ENCODE results near the gene AKAP8L.

The AKAP8L gene

DNA sequence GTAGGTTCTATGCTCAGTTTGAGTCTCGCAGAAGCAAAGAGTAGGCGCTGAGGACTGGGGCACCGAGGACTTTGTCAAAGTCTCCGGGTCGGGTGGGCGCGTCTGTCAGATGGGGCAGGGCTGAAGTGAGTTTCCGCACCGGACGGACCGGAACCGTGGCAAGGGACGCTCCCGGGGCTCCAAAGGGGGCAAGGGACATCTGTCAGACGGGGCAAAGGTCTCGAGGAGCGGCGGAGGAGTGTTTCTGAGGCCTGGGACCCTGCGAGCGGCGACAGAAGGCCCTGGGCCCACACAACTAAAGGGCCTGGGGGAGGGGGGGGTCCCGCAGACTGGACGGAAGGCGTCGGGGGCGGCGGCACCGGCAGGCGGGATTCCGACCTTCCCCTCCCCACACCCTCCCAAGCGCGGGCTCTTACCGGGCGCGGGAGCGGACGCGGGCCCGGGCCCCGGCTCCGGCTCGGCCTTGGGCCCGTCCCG is 13.3 kb upstream of the AKAP8L start:
- Histone ChIP-seq H3K36me3 (ENCODE audit: control insufficient read depth in 2 of 2, insufficient read depth in 2 of 2, low read length in 2 of 2) (peaks cover 0 to 8% of the 10 kb centered on the region in 2 donors), H3K9me3 (ENCODE audit: control insufficient read depth in 2 of 2, low read length in 2 of 2) (no peaks in the 10 kb centered on the region), H3K27ac (ENCODE audit: low read length) (peak overlapping the region; percentile 11), H3K4me1 (ENCODE audit: control insufficient read depth, insufficient read depth, low read length) (peaks cover 38% of the 10 kb centered on the region), H3K9ac (ENCODE audit: low read length in 2 of 2) (peak overlapping the region; percentile 64 to 82), H3K4me3 (ENCODE audit: low read length in 2 of 2) (peak overlapping the region; percentile 87 to 88), H3K27me3 (ENCODE audit: control insufficient read depth in 1 of 2, insufficient read depth in 2 of 2, low read length in 2 of 2) (no peaks in the 10 kb centered on the region)

DNA sequence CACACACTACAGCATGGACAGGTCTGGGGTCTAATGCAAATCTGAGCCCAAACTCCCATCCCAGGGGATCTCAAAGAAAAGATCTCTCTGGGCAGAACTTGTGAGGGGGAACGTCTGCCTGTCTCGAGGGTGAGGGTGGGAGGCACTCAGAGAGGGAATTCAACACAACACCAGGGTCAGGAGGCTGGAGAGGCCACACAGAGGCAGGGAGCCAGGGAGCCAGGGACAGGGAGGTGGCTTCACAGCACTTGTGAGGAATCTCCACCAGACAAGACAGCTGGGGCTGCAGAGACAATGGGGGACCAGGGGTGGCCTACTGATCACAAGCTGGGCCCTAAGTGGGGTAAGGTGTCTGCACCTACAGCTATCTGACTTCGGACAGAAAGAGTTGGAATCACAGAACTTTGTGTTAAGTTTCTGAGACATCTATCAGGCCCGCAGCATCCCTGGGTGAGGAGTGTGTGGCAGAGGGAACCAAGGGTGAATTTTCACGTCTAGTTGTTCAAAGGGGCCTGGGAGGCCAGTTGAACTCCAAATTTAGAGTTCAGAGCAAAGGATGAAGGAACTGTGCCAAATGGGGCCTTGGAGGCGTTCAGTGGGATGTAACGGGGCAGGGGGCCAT is 12.7 kb upstream of the AKAP8L start:
- H3K27me3 ChIP-seq (ENCODE audit: control insufficient read depth in 1 of 2, insufficient read depth in 2 of 2, low read length in 2 of 2) = no peaks in the 10 kb centered on the region
- H3K27ac ChIP-seq (ENCODE audit: low read length) = peak overlapping the region; percentile 11
- H3K36me3 ChIP-seq (ENCODE audit: control insufficient read depth in 2 of 2, insufficient read depth in 2 of 2, low read length in 2 of 2) = peaks cover 4 to 14% of the 10 kb centered on the region in 2 donors

DNA sequence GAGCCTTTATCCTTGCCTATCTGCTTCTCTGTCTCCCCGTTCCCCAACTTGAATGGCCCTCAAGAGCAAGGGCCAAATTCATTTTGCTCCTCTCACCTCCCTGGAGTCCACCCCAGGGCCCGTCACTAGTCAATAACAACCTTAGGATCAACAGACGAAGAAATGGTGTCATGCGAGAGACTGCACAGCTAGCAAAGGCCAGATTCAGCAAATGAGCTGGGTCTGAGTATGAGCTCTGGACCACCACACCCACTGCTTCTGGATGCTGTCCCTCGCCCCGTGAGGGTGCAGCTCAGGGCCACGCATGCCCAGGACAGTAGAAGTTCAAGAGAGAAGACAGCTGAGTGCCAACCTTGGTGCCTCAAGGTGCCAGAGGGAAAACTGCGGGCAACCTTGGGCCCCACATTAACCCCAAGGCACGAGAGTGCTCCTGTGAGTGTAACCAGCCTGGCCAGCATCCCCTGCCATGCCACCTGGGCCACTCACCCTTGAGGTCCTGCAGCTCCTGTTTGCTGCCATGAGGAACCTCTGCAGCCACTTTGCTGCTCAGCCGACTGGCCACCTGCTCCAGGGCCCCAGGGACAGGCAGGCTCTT is 11.8 kb upstream of the AKAP8L start:
- Histone ChIP-seq H3K4me3 (ENCODE audit: low read length in 2 of 2) (peak overlapping the region in 1 of 2 donors; percentile 88), H3K4me1 (ENCODE audit: control insufficient read depth, insufficient read depth, low read length) (peaks cover 32% of the 10 kb centered on the region), H3K27me3 (ENCODE audit: control insufficient read depth in 1 of 2, insufficient read depth in 2 of 2, low read length in 2 of 2) (no peaks in the 10 kb centered on the region), H3K27ac (ENCODE audit: low read length) (no peak overlapping the region), H3K9me3 (ENCODE audit: control insufficient read depth in 2 of 2, low read length in 2 of 2) (no peaks in the 10 kb centered on the region), H3K36me3 (ENCODE audit: control insufficient read depth in 2 of 2, insufficient read depth in 2 of 2, low read length in 2 of 2) (peaks cover 11 to 21% of the 10 kb centered on the region in 2 donors), H3K9ac (ENCODE audit: low read length in 2 of 2) (no peak overlapping the region)

More for the DNA sequence above, 12.7 kb upstream of the AKAP8L start:
- peaks cover 33% of the 10 kb centered on the region for H3K4me1 ChIP-seq (ENCODE audit: control insufficient read depth, insufficient read depth, low read length)
- H3K9me3 ChIP-seq (ENCODE audit: control insufficient read depth in 2 of 2, low read length in 2 of 2) = no peaks in the 10 kb centered on the region
- H3K4me3 ChIP-seq (ENCODE audit: low read length in 2 of 2) = peak overlapping the region; percentile 87 to 88
- H3K9ac ChIP-seq (ENCODE audit: low read length in 2 of 2) = peak overlapping the region; percentile 64 to 82

DNA sequence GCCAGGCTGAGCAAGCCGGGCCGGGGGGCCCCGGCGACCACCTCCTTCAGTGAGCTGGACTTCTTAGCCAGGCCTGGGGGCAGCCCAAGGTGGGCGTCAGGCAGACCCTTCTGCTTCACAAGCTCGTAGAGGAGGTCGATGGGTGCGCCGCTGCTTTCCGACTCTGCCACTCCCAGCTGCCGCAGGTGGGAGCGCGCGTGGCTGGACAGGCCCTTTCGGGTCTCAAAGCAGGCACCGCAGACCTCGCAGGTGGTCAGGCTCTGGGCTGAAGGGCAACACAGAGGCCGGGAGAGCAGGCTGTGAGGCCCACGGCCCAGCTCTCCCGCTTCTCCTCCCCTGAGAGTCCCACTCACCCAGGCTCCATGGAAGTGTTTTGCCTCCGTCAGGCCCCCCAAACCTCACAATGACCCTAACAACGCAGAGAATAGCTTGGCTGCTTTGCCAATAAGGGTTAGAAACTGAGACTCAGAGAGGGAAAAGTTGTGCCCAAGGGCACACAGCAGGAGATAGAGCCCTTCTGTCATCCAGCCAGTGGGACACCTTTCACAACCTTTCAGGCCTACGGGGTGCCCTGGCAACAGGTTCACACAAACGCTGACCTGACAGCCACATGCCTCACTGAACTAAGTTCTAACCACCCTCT is 11.2 kb upstream of the AKAP8L start:
- Histone ChIP-seq H3K27ac (ENCODE audit: low read length) (no peak overlapping the region), H3K9ac (ENCODE audit: low read length in 2 of 2) (no peak overlapping the region), H3K4me3 (ENCODE audit: low read length in 2 of 2) (no peak overlapping the region), H3K4me1 (ENCODE audit: control insufficient read depth, insufficient read depth, low read length) (peaks cover 32% of the 10 kb centered on the region), H3K27me3 (ENCODE audit: control insufficient read depth in 1 of 2, insufficient read depth in 2 of 2, low read length in 2 of 2) (no peaks in the 10 kb centered on the region), H3K9me3 (ENCODE audit: control insufficient read depth in 2 of 2, low read length in 2 of 2) (no peaks in the 10 kb centered on the region), H3K36me3 (ENCODE audit: control insufficient read depth in 2 of 2, insufficient read depth in 2 of 2, low read length in 2 of 2) (peaks cover 16 to 27% of the 10 kb centered on the region in 2 donors)

DNA sequence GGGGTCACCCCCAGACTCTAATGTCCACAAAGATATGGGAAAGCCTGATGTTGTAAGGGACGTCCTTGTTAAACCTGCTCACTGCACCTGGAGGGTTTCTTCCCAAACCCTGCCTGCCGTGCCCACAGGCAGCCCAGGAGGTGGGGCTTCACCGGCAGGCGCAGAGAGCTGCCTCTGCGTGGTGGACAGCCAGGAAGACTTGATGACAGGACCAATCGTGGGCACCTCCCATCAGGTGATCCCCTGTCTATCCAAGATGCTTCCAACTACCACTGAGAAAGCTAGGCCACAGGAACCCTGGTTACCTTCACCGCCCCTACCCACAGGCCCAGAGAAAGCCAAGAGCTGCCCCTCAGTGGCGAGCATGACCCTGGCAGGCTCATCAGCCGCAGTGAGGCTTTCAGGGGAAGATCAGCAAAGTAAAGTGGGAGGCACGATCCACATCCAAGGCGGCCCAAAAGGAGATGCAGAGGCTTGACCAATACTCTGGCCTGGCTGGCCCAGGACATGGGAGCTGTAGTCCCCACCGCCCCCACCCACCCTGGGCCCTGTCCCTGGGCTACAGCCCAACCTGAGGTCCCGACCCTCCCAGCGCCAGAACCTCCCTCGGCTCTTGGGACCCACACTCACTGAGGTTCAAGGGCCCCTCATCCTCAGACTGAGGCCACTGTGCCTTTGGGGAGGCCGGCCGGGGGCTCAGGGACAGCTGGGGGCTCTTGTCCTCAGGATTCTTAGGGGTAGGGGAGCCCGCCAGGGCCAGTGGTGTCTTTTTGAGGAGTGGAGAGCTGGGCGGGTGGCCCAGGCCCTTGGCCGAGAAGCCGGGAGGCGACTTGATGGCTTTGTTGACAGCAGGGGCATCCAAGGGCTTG is 10.4 kb upstream of the AKAP8L start:
- H3K36me3 ChIP-seq (ENCODE audit: control insufficient read depth in 2 of 2, insufficient read depth in 2 of 2, low read length in 2 of 2) = peaks cover 16 to 27% of the 10 kb centered on the region in 2 donors
- no peak overlapping the region for H3K27ac ChIP-seq (ENCODE audit: low read length)
- peaks cover 32% of the 10 kb centered on the region for H3K4me1 ChIP-seq (ENCODE audit: control insufficient read depth, insufficient read depth, low read length)
- H3K9me3 ChIP-seq (ENCODE audit: control insufficient read depth in 2 of 2, low read length in 2 of 2) = no peaks in the 10 kb centered on the region
- no peak overlapping the region for H3K4me3 ChIP-seq (ENCODE audit: low read length in 2 of 2)
- H3K27me3 ChIP-seq (ENCODE audit: control insufficient read depth in 1 of 2, insufficient read depth in 2 of 2, low read length in 2 of 2) = no peaks in the 10 kb centered on the region
- H3K9ac ChIP-seq (ENCODE audit: low read length in 2 of 2) = no peak overlapping the region

DNA sequence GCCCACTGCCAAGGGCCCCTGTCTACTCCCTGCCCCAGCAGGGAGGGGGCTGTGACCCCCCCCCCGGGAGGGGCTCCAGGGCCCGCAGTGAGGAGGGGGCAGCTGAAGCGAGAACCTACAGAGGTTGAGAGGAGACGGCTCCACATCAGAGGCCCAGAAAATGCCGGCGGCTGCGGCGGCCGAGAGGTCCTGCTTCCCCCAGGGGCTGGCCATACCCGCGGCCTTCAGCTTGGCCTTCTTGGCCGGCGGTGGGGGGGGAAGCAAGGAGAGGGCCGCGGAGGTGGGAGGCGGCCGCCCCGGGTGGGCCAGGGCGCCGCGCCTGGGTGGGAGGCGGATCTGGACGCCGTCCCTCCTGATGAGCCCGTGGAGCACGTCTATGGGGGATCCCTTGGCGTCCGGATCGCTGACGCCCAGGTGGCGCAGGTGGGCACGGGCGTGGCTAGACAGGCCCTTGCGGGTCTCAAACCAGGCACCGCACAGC is 9.2 kb upstream of the AKAP8L start:
- H3K9me3 ChIP-seq (ENCODE audit: control insufficient read depth in 2 of 2, low read length in 2 of 2) = peaks cover 0 to 4% of the 10 kb centered on the region in 2 donors
- H3K9ac ChIP-seq (ENCODE audit: low read length in 2 of 2) = no peak overlapping the region
- no peaks in the 10 kb centered on the region for H3K27me3 ChIP-seq (ENCODE audit: control insufficient read depth in 1 of 2, insufficient read depth in 2 of 2, low read length in 2 of 2)
- peaks cover 25% of the 10 kb centered on the region for H3K4me1 ChIP-seq (ENCODE audit: control insufficient read depth, insufficient read depth, low read length)
- no peak overlapping the region for H3K27ac ChIP-seq (ENCODE audit: low read length)
- H3K4me3 ChIP-seq (ENCODE audit: low read length in 2 of 2) = no peak overlapping the region
- peaks cover 28 to 36% of the 10 kb centered on the region in 2 donors for H3K36me3 ChIP-seq (ENCODE audit: control insufficient read depth in 2 of 2, insufficient read depth in 2 of 2, low read length in 2 of 2)

DNA sequence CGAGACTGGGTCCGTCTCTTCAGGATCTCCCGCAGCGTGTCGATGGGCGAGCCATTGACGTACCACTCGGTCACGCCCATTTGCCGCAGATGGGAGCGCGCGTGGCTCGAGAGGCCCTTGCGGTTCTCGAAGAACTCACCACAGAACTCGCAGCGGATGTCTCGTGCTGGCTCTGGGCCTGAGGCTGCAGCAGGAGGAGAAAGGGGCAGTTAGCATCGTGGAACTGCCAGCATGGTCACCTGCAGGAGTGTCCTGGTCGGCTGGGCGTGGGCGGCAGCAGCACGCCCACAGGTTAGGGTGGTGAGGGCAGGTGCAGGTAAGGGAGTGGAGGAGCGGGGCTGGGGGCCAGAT is 8.5 kb upstream of the AKAP8L start:
- H3K36me3 ChIP-seq (ENCODE audit: control insufficient read depth in 2 of 2, insufficient read depth in 2 of 2, low read length in 2 of 2) = peaks cover 29 to 43% of the 10 kb centered on the region in 2 donors
- H3K27me3 ChIP-seq (ENCODE audit: control insufficient read depth in 1 of 2, insufficient read depth in 2 of 2, low read length in 2 of 2) = no peaks in the 10 kb centered on the region
- H3K4me1 ChIP-seq (ENCODE audit: control insufficient read depth, insufficient read depth, low read length) = peaks cover 23% of the 10 kb centered on the region
- H3K9ac ChIP-seq (ENCODE audit: low read length in 2 of 2) = no peak overlapping the region
- no peak overlapping the region for H3K27ac ChIP-seq (ENCODE audit: low read length)
- peaks cover 0 to 4% of the 10 kb centered on the region in 2 donors for H3K9me3 ChIP-seq (ENCODE audit: control insufficient read depth in 2 of 2, low read length in 2 of 2)
- H3K4me3 ChIP-seq (ENCODE audit: low read length in 2 of 2) = no peak overlapping the region

DNA sequence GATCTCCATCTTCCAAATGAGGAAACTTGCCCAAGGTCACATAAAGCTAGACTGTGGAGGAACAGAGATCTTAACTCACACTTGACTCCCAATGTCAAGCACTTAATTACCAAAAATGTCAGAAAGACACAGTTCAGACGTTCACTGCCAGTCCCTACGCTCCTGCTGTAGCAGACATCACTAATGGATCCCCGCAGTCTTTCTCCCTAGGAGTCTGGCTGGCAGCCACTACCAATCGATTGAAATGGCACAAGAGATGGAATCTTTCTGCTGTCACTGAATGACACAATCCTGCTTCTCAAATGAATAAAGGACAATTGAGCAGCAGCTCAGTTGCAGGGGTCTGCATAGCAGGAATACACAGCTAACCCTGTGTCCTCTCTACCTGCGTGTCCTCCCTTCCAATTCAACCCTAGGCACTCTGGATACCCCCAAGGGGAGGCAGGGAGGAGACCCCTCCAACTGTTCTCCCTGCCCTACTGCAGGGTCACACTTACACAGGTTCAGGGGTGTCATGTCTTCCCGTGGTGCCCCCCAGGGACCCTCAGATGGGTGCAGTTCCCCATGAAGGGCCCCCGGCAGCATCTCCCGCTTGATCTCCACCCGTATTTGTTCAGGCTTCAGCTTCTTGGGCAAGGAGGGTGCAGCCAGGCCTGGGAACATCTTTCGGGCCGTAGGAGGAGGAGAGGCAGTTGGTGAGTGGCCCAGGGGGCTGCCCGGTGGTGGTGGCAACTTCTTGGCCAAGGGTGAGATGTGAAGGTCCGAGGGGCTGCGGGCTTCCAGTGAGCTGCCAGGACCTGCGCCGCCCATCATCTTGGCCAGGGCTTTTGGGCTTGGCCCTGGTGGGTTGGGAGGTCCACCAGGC is 7.9 kb upstream of the AKAP8L start:
- Histone ChIP-seq H3K4me3 (ENCODE audit: low read length in 2 of 2) (no peak overlapping the region), H3K4me1 (ENCODE audit: control insufficient read depth, insufficient read depth, low read length) (peaks cover 21% of the 10 kb centered on the region), H3K9me3 (ENCODE audit: control insufficient read depth in 2 of 2, low read length in 2 of 2) (peaks cover 0 to 4% of the 10 kb centered on the region in 2 donors), H3K36me3 (ENCODE audit: control insufficient read depth in 2 of 2, insufficient read depth in 2 of 2, low read length in 2 of 2) (peaks cover 29 to 43% of the 10 kb centered on the region in 2 donors), H3K27me3 (ENCODE audit: control insufficient read depth in 1 of 2, insufficient read depth in 2 of 2, low read length in 2 of 2) (no peaks in the 10 kb centered on the region), H3K27ac (ENCODE audit: low read length) (no peak overlapping the region), H3K9ac (ENCODE audit: low read length in 2 of 2) (no peak overlapping the region)

DNA sequence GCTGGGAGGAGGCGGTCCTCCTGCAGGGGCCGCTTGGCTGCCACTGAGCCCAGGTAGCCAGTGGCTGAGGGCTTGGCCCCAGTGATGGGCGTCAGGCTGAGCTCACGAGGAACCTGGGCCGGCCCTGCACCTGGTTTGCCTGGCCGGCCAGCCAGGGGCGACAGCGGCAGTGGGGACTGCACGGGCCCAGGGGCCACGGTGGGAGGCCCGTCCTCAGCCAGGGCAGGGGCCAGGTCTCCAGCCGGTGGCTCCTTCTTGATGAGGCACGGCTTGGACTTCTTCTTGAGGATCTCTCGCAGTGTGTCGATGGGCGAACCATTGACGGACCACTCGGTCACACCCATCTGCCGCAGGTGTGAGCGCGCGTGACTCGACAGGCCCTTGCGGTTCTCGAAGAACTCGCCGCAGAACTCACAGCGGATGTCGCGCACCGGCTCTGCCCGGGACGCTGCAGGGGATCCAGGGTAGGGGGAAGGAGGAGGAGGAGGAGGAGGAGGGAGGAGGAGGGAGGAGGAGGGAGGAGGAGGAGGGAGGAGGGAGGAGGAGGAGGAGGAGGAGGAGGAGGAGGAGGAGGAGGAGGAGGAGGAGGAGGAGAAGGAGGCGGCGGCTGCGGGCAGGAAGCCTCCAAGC is 6.6 kb upstream of the AKAP8L start:
- Histone ChIP-seq H3K27ac (ENCODE audit: low read length) (no peak overlapping the region), H3K27me3 (ENCODE audit: control insufficient read depth in 1 of 2, insufficient read depth in 2 of 2, low read length in 2 of 2) (no peaks in the 10 kb centered on the region), H3K4me1 (ENCODE audit: control insufficient read depth, insufficient read depth, low read length) (peaks cover 9% of the 10 kb centered on the region), H3K9ac (ENCODE audit: low read length in 2 of 2) (no peak overlapping the region), H3K4me3 (ENCODE audit: low read length in 2 of 2) (no peak overlapping the region), H3K9me3 (ENCODE audit: control insufficient read depth in 2 of 2, low read length in 2 of 2) (peaks cover 0 to 4% of the 10 kb centered on the region in 2 donors), H3K36me3 (ENCODE audit: control insufficient read depth in 2 of 2, insufficient read depth in 2 of 2, low read length in 2 of 2) (peaks cover 29 to 43% of the 10 kb centered on the region in 2 donors)

Data from stomach smooth muscle (tissue), 2 donors.